GM23338 (cell line): ENCODE results near the gene PDE1A.

Experiments used
- CREB1 ChIP-seq: fragments of 250-450 bp; sonication (Bioruptor Pico); IDR thresholded peaks from 2 replicates; pipeline ENCODE4 v1.5.0; 2020; ENCODE audit warnings: low read depth, mild to moderate bottlenecking, moderate library complexity
- EZH2 ChIP-seq: fragments of 200-600 bp; sonication (generic); IDR thresholded peaks from one replicate; pipeline ENCODE4 v1.8.0; 2017; ENCODE audit warnings: antibody characterized with exemption, mild to moderate bottlenecking, low read depth; ENCODE audit not compliant: unreplicated experiment
- EZH2phosphoT487 ChIP-seq: fragments of 200-600 bp; sonication (generic); IDR thresholded peaks from one replicate; pipeline ENCODE4 v1.8.1; 2018; ENCODE audit warnings: antibody characterized with exemption; ENCODE audit not compliant: unreplicated experiment
- JUNB ChIP-seq: IDR thresholded peaks from one replicate; pipeline ENCODE4 v1.6.1; 2016; ENCODE audit warnings: antibody characterized with exemption; ENCODE audit not compliant: unreplicated experiment
- POLR2AphosphoS5 ChIP-seq: IDR thresholded peaks from 2 replicates; pipeline ENCODE4 v1.6.1; 2016; ENCODE audit warnings: antibody characterized with exemption, low read depth
- ZNF114 ChIP-seq: fragments of 250-450 bp; sonication (Bioruptor Pico); IDR thresholded peaks from 2 replicates; pipeline ENCODE4 v1.5.0; 2020; ENCODE audit warnings: mild to moderate bottlenecking, moderate library complexity
- ZNF331 ChIP-seq: fragments of 250-450 bp; sonication (Bioruptor Pico); IDR thresholded peaks from 2 replicates; pipeline ENCODE4 v1.5.0; 2020; ENCODE audit warnings: low read depth, mild to moderate bottlenecking, moderate library complexity
- ZNF462 ChIP-seq: fragments of 250-450 bp; sonication (Bioruptor Pico); IDR thresholded peaks from 2 replicates; pipeline ENCODE4 v1.5.0; 2020; ENCODE audit warnings: mild to moderate bottlenecking, moderate library complexity
- TF ChIP-seq, protein P1 (sequence below), 2 experiments: fragments of 200-600 bp in 1 of 2; sonication (generic) in 1 of 2; conservative IDR thresholded peaks; 2 replicates each; pipeline versions ENCODE4 v1.5.1 to v1.6.1; 2016 to 2017; ENCODE audit warnings: antibody characterized with exemption in 2 of 2, low read depth in 2 of 2, mild to moderate bottlenecking in 2 of 2, moderate library complexity in 1 of 2
- TF ChIP-seq, protein P2 (sequence below): IDR thresholded peaks from one replicate; pipeline ENCODE4 v1.6.1; 2018; ENCODE audit warnings: antibody characterized with exemption; ENCODE audit not compliant: unreplicated experiment

DNA sequence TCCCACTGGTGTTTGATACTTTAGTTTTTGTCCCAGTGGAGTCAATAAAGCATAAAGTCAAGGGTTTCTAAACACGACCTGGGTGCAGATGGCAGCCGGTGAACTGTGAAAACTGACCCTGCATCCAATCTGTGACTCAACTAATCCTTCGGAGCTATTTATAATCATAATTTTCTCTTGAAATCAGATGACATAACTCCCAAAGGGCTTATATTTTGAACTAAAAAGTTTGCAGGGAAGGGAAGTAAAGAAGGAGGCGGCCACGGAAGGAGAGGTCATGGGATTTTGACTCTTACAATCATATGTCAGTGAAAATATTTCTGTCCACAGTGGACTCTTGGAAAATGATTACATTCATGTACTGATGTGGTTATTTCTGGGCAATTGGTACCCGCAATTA is 178.5 kb downstream of the PDE1A start:
- no peak for TF ChIP-seq ZNF462 (CRISPR knock-in tag)
- TF ChIP-seq, protein P1, sequence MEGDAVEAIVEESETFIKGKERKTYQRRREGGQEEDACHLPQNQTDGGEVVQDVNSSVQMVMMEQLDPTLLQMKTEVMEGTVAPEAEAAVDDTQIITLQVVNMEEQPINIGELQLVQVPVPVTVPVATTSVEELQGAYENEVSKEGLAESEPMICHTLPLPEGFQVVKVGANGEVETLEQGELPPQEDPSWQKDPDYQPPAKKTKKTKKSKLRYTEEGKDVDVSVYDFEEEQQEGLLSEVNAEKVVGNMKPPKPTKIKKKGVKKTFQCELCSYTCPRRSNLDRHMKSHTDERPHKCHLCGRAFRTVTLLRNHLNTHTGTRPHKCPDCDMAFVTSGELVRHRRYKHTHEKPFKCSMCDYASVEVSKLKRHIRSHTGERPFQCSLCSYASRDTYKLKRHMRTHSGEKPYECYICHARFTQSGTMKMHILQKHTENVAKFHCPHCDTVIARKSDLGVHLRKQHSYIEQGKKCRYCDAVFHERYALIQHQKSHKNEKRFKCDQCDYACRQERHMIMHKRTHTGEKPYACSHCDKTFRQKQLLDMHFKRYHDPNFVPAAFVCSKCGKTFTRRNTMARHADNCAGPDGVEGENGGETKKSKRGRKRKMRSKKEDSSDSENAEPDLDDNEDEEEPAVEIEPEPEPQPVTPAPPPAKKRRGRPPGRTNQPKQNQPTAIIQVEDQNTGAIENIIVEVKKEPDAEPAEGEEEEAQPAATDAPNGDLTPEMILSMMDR (conservative IDR thresholded peaks at IDR 0.05; ENCODE audit: low read depth in 2 of 2) = no peak
- TF ChIP-seq ZNF331 (CRISPR knock-in tag) = no peak
- TF ChIP-seq, protein P2, sequence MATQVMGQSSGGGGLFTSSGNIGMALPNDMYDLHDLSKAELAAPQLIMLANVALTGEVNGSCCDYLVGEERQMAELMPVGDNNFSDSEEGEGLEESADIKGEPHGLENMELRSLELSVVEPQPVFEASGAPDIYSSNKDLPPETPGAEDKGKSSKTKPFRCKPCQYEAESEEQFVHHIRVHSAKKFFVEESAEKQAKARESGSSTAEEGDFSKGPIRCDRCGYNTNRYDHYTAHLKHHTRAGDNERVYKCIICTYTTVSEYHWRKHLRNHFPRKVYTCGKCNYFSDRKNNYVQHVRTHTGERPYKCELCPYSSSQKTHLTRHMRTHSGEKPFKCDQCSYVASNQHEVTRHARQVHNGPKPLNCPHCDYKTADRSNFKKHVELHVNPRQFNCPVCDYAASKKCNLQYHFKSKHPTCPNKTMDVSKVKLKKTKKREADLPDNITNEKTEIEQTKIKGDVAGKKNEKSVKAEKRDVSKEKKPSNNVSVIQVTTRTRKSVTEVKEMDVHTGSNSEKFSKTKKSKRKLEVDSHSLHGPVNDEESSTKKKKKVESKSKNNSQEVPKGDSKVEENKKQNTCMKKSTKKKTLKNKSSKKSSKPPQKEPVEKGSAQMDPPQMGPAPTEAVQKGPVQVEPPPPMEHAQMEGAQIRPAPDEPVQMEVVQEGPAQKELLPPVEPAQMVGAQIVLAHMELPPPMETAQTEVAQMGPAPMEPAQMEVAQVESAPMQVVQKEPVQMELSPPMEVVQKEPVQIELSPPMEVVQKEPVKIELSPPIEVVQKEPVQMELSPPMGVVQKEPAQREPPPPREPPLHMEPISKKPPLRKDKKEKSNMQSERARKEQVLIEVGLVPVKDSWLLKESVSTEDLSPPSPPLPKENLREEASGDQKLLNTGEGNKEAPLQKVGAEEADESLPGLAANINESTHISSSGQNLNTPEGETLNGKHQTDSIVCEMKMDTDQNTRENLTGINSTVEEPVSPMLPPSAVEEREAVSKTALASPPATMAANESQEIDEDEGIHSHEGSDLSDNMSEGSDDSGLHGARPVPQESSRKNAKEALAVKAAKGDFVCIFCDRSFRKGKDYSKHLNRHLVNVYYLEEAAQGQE = no peak
- TF ChIP-seq ZNF114 (CRISPR knock-in tag) = no peak
- TF ChIP-seq EZH2 = no peak
- no peak for TF ChIP-seq POLR2AphosphoS5
- TF ChIP-seq JUNB = no peak
- no peak for TF ChIP-seq EZH2phosphoT487
- no peak for TF ChIP-seq CREB1
